ENCODE measurements around the gene CDH18.

DNA sequence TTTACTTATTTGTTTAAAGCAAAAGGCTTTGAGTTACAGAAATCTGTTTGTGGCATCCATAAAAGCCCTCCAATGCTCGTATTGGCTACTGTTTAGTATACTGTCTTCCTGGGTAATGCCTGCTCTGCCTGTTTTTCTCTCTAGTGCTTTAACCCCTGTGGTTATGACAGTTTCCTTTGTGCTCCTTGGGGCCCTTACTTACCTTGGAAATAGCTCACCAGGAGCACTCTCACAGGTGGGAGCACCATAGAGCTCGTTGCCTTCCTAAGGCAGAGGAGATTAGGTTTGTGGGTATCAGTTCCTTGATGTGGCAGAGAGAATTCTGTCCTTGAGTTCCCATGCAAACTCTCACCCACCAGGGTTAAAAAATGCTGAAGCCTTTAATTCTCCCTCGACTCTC, 242.8 kb downstream of the CDH18 start:
- TF ChIP-seq PPARA (CRISPR knock-in tag; IDR thresholded peaks at IDR 0.05; ENCODE audit: borderline replicate concordance) (no peak), ZNF8 (CRISPR knock-in tag; IDR thresholded peaks at IDR 0.05) (no peak)
- TF ChIP-seq, protein P1, sequence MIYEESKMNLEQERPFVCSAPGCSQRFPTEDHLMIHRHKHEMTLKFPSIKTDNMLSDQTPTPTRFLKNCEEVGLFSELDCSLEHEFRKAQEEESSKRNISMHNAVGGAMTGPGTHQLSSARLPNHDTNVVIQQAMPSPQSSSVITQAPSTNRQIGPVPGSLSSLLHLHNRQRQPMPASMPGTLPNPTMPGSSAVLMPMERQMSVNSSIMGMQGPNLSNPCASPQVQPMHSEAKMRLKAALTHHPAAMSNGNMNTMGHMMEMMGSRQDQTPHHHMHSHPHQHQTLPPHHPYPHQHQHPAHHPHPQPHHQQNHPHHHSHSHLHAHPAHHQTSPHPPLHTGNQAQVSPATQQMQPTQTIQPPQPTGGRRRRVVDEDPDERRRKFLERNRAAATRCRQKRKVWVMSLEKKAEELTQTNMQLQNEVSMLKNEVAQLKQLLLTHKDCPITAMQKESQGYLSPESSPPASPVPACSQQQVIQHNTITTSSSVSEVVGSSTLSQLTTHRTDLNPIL (CRISPR knock-in tag; IDR thresholded peaks at IDR 0.05; ENCODE audit: low read depth) = no peak

All from SK-N-SH treated with all-trans-retinoic acid at 6 μM for 48 hours (cell line).